GM12865 (cell line): ENCODE data around the gene IL31RA.
A peak's percentile ranks its signal among the peaks of the same experiment; 100 is the strongest.

Experiments
- DNase-seq: peaks from one replicate; pipeline ENCODE4 v3.0.0; 2010; ENCODE audit warnings: low read depth
- H3K4me3 ChIP-seq: 2 replicates; pipeline ENCODE4 v1.5.1; 2011; ENCODE audit warnings: mild to moderate bottlenecking, low read depth, low read length, control low read depth
- CTCF ChIP-seq: IDR thresholded peaks from 2 replicates; pipeline ENCODE4 v1.5.1; 2011; ENCODE audit warnings: low read length, control low read depth, low read depth, inconsistent platforms; ENCODE audit not compliant: insufficient read depth; ENCODE audit errors: missing control alignments

Gene IL31RA

GRCh38 chr5:55899344-55899743 lies 48.2 kb downstream of the IL31RA start:
- DNase-seq, result no peak
- no peak overlapping the region for H3K4me3 ChIP-seq
- TF ChIP-seq CTCF, result no peak

GRCh38 chr5:55900068-55900467 lies 48.9 kb downstream of the IL31RA start:
- H3K4me3 ChIP-seq, result no peak overlapping the region
- DNase-seq, result peak; percentile 42
- TF ChIP-seq CTCF, result no peak

- TF ChIP-seq CTCF, result no peak
- DNase-seq, result no peak
- H3K4me3 ChIP-seq, result no peak overlapping the region
Measured at GRCh38 chr5:55900776-55901175, 49.6 kb downstream of the IL31RA start.

- DNase-seq, result no peak
- TF ChIP-seq CTCF, result no peak
- H3K4me3 ChIP-seq, result no peak overlapping the region
Measured at GRCh38 chr5:55902696-55903095, 51.5 kb downstream of the IL31RA start.

GRCh38 chr5:55903121-55903701 lies 52.1 kb downstream of the IL31RA start:
- TF ChIP-seq CTCF, result no peak
- peak; percentile 90 for DNase-seq
- peak overlapping the region; percentile 17; the same call in 1 of the 2 replicates for H3K4me3 ChIP-seq

- no peak overlapping the region for H3K4me3 ChIP-seq
- DNase-seq, result peak; percentile 32
- no peak for TF ChIP-seq CTCF
Measured at GRCh38 chr5:55904152-55904551, 53.0 kb downstream of the IL31RA start.

- no peak for DNase-seq
- no peak for TF ChIP-seq CTCF
- H3K4me3 ChIP-seq, result no peak overlapping the region
Measured at GRCh38 chr5:55905251-55905650, 54.1 kb downstream of the IL31RA start.
